Stimulated activated naive CD8-positive, alpha-beta T cell treated with anti-CD3 and anti-CD28 coated beads, Interleukin-15, Interleukin-2, amounts not matched to agents 100 ng/mL and 50 ng/mL, for 24 hours (primary cell): ENCODE measurements around the gene ELFN2.
"Not testable (repeated sequence)": the region's sequence is repeated elsewhere in the genome, so short reads cannot be mapped to it uniquely, and the experiment has no call there.

Experiments used
- H3K27ac Mint-ChIP-seq: one replicate; pipeline ENCODE4 v1.8.0; 2021; ENCODE audit warnings: mild to moderate bottlenecking, mixed read lengths
- H3K27me3 Mint-ChIP-seq: one replicate; pipeline ENCODE4 v1.8.0; 2021; ENCODE audit warnings: mixed read lengths
- H3K36me3 Mint-ChIP-seq: one replicate; pipeline ENCODE4 v1.8.0; 2021; ENCODE audit warnings: low read depth, mixed read lengths
- H3K4me1 Mint-ChIP-seq: one replicate; pipeline ENCODE4 v1.8.0; 2021; ENCODE audit warnings: low read depth, mixed read lengths
- H3K4me3 Mint-ChIP-seq: one replicate; pipeline ENCODE4 v1.8.0; 2021; ENCODE audit warnings: mild to moderate bottlenecking, mixed read lengths
- H3K9me3 Mint-ChIP-seq: one replicate; pipeline ENCODE4 v1.8.0; 2021; ENCODE audit warnings: mixed read lengths

Gene ELFN2

DNA sequence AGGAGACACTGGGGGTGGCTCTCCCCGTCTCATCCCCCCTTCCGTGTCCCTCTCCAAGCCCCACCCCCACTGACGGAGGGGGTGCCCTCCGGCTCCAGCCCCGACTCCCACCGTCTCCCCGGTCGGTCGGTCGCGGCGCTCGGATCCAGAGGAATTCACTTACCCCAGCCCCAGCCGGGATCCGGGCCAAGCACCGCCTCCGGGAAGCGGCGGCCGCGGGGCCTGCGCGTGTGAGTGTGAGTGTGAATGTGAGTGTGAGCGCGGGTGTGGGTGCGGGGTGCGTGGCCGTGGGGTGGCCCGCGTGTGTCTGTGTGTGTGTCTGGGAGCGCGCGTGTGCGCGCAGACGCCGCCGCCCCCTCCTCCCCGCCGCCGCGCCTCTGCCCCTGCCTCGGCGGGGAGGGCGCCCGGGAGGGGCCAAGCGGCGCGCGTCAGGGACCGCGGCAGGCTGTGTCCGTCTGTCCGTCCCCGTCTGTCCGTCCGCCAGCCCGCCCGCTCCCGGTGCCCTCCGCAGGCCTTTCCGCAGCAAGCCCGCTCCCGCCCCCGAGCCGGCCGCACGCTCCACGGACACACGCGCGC, at the start of gene ELFN2:
Gene ELFN2, minus strand, starts transcription at position 345 of the 576 bp plus-strand sequence. CDS start 51,945 bp downstream, outside the sequence.
- H3K4me3 Mint-ChIP-seq = peak within 1 kb of the TSS; percentile 45
- H3K27me3 Mint-ChIP-seq = peaks cover 48% of the 10 kb centered on the region
- no peak within 1 kb of the TSS for H3K27ac Mint-ChIP-seq
- H3K9me3 Mint-ChIP-seq = no peaks in the 10 kb centered on the region
- H3K4me1 Mint-ChIP-seq = peaks cover 29% of the 10 kb centered on the region
- H3K36me3 Mint-ChIP-seq = no peaks in the 10 kb centered on the region

- no peaks in the 10 kb centered on the region for H3K9me3 Mint-ChIP-seq
- no peaks in the 10 kb centered on the region for H3K27me3 Mint-ChIP-seq
- peaks cover 52% of the 10 kb centered on the region for H3K36me3 Mint-ChIP-seq
- H3K27ac Mint-ChIP-seq = no peak overlapping the region
- peaks cover 8% of the 10 kb centered on the region for H3K4me1 Mint-ChIP-seq
- no peak overlapping the region for H3K4me3 Mint-ChIP-seq
These were observed 49.4 kb upstream of the ELFN2 start for GRCh38 chr22:37476389-37477329.

DNA sequence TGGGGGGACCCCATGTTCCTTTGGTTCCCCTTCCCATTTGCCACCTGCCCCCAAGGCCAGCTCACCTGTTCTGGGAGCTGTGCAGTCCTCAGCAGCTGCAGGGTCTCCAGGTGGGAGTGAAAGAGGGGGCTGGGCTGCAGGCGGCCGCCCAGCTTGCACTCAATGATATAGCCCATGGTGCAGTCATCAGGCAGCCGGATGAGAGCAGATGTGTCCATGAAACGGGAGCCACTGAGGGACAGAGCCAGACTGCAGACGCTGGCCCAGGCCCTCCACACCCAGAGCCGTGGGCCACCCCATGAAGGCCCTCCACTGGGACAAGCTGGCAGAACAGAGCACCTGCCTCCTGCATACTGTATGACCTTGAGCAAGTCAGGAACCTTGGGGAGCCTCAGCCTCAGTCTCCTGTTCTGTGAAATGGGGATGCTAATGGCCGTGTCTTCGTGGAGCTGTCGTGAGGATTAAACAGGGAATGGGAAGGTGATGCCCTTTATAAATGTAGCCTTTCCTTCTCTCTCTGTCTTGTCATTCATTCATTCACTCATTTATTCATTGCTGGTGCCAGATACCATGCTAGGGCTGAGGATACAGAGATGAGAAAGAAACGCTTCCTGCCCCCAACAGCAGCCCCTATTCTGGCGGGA, 47.3 kb upstream of the ELFN2 start:
- no peak overlapping the region for H3K4me3 Mint-ChIP-seq
- H3K27ac Mint-ChIP-seq = no peak overlapping the region
- peaks cover 57% of the 10 kb centered on the region for H3K36me3 Mint-ChIP-seq
- no peaks in the 10 kb centered on the region for H3K9me3 Mint-ChIP-seq
- H3K4me1 Mint-ChIP-seq = no peaks in the 10 kb centered on the region
- no peaks in the 10 kb centered on the region for H3K27me3 Mint-ChIP-seq

DNA sequence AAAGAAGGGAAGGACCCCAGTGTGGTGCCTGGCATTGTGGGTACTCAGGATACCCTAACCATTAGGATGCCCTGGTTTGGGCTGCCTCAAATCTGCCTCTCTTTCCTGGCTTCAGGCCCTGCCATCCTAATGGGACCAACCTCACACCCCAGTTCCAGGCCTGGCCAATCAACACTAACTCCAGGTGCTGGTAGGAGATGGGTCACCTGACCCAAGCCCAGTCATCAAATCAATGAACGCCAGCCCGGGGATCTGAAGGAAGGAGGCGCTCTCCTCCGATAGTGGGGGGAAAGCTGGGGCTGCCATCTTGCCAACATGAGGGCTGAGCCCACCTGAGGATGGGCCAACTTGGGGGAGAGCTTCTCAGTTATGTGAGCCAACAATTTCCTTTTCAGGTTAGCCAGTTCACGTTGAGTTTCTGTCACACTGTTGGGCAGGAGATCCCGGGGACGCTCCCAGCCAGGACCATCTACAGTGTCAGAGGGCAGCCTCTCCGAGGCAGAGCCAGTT, 46.2 kb upstream of the ELFN2 start:
- Mint-ChIP-seq H3K36me3 (peaks cover 53% of the 10 kb centered on the region), H3K27me3 (no peaks in the 10 kb centered on the region), H3K27ac (no peak overlapping the region), H3K4me3 (no peak overlapping the region), H3K4me1 (no peaks in the 10 kb centered on the region), H3K9me3 (no peaks in the 10 kb centered on the region)

GRCh38 chr22:37472418-37473006, 45.2 kb upstream of the ELFN2 start:
- H3K27ac Mint-ChIP-seq = peak overlapping the region; percentile 21
- H3K27me3 Mint-ChIP-seq = no peaks in the 10 kb centered on the region
- no peak overlapping the region for H3K4me3 Mint-ChIP-seq
- no peaks in the 10 kb centered on the region for H3K9me3 Mint-ChIP-seq
- no peaks in the 10 kb centered on the region for H3K4me1 Mint-ChIP-seq
- peaks cover 59% of the 10 kb centered on the region for H3K36me3 Mint-ChIP-seq

DNA sequence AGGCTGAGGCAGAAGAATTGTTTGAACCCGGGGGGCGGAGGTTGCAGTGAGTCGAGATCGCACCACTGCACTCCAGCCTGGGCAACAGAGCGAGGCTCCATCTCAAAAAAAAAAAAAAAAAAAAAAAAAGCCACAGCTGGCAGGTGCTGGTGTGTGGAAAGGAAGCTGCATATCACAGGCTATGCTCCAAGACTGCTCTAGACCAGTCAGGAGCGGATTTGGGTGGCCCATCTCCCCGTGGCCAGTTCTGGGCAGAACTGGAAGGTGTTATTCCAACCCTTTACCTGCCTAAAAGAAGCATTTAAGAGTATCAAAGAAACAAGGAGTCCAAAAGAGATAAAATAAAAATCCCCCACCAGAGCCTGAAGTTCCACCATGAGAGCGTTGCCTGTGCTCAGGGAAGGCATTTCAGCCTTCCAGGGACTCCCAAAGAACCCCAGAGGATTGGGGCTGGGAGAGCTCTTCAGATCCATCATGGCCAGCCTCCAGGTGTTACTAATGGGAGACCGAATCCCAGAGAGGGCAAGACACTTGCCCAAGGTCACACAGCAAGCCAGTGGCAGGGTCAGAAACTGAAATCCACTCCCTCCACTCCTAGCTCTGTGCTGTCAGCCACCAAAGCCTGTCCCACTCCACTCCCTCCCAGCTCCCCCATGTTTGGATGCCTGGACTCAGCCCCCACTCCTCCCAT, 44.6 kb upstream of the ELFN2 start:
- H3K4me1 Mint-ChIP-seq = no peaks in the 10 kb centered on the region
- no peak overlapping the region for H3K27ac Mint-ChIP-seq
- H3K27me3 Mint-ChIP-seq = no peaks in the 10 kb centered on the region
- no peak overlapping the region for H3K4me3 Mint-ChIP-seq
- H3K36me3 Mint-ChIP-seq = peaks cover 52% of the 10 kb centered on the region
- no peaks in the 10 kb centered on the region for H3K9me3 Mint-ChIP-seq

- Mint-ChIP-seq H3K27ac (no peak overlapping the region), H3K27me3 (no peaks in the 10 kb centered on the region), H3K36me3 (peaks cover 55% of the 10 kb centered on the region), H3K4me1 (peaks cover 2% of the 10 kb centered on the region), H3K4me3 (no peak overlapping the region), H3K9me3 (no peaks in the 10 kb centered on the region)
These were observed 42.8 kb upstream of the ELFN2 start for GRCh38 chr22:37470087-37470445.

DNA sequence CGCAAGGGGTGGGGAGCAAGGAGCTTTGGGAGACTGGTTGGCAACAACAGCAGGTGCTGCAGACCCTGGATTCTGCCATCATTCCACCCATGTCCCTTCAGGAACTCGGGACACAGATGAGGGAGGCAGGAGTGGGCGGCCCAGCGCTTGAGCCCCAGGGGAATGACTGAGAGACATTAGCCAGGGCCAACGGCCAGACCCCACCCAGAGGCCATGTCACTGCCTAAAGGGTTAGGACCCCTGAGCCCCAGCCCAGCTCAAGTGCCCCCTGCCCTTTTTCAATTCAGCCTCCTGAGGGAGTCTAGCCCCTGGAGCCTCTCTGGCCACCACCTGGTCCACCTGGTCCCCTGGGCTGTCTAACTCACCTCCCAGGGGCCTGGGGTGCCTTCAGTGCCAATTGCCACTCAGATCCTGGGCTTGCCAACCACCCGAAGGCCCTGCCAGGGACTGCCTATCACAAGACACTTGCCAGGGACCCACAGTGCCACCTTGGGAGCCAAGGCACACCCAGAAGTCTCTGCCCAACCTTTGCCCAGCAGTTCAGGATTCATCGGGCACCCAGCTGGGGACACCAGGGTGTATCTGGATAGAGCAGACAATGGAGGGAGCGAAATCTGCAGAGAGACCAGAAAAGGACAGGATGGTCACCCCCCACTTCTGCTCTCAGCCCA, 42.3 kb upstream of the ELFN2 start:
- peaks cover 51% of the 10 kb centered on the region for H3K36me3 Mint-ChIP-seq
- no peaks in the 10 kb centered on the region for H3K9me3 Mint-ChIP-seq
- H3K27me3 Mint-ChIP-seq = no peaks in the 10 kb centered on the region
- no peak overlapping the region for H3K4me3 Mint-ChIP-seq
- H3K27ac Mint-ChIP-seq = no peak overlapping the region
- peaks cover 4% of the 10 kb centered on the region for H3K4me1 Mint-ChIP-seq

DNA sequence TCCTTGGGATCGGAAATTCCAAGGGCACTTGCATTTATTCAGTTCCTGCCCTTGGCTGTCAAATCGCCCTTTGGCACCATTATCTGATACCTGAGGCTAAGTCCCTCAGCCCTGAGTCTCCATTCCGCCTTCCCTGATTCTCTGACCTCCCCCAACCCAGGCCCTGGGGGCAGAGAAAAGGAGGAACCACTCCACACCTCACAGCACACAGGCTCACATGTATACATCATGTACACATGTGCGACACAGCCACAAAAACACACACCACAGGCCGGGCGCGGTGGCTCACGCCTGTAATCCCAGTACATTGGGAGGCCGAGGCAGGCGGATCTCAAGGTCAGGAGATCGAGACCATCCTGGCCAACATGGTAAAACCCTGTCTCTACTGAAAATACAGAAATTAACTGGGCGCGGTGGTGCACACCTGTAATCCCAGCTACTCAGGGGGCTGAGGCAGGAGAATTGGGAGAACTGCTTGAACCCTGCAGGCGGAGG, 41.0 kb upstream of the ELFN2 start:
- not testable (repeated sequence) for H3K27ac Mint-ChIP-seq

DNA sequence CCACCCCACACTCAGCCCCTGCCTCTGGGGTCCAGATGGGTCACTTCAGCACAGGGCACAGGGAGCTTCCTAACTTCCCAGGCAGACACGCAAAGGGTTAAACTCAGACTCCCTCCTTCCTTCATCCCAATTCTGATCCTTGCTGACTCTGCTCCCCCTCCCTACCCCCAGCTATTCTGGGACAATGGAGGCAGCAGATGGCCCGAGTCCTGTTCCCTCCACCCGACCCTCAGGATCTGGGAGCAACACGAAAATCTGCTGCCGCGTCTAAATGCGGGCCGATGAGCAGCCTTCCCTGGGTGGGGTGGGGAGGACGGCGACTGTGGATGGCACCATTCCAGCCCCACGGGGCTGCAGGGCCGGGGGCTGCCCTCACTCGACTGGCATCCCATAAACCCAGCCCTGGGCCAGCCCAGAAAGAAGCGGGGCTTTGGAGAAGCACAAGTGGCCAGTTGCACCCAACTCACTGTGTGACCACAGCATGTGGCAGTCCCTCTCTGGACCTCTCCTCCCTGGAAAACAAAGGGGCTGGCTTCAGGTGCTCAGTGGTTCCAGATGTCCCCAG, 40.2 kb upstream of the ELFN2 start:
- Mint-ChIP-seq H3K9me3 (no peaks in the 10 kb centered on the region), H3K27ac (no peak overlapping the region), H3K36me3 (peaks cover 44% of the 10 kb centered on the region), H3K27me3 (no peaks in the 10 kb centered on the region), H3K4me3 (no peak overlapping the region), H3K4me1 (peaks cover 6% of the 10 kb centered on the region)

More for the DNA sequence above, 41.0 kb upstream of the ELFN2 start:
- H3K4me1 Mint-ChIP-seq, H3K9me3 Mint-ChIP-seq, H3K4me3 Mint-ChIP-seq, H3K27me3 Mint-ChIP-seq: not testable (repeated sequence)
- H3K36me3 Mint-ChIP-seq = peaks cover 50% of the 10 kb centered on the region

DNA sequence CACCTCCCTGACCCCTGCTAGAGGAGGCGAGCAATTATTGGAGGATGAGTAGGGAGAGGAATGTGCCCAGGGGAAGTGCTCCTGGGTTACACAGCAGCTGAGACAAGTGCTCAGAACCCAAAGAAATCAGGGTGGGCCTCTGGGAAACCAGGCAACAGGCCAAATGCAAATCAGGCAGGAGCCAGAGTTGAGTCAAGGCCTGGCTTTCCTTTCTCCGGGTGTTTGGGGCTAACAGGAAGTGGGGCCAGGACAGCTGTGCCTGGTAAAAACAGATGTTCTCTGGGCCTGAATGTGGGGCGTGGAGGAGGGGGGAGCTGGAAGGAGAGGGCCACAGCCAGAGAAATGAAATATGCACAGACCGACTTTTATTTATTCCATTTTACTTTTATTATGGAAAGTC, 36.9 kb upstream of the ELFN2 start:
- H3K4me1 Mint-ChIP-seq = peaks cover 6% of the 10 kb centered on the region
- H3K4me3 Mint-ChIP-seq = no peak overlapping the region
- no peaks in the 10 kb centered on the region for H3K27me3 Mint-ChIP-seq
- H3K9me3 Mint-ChIP-seq = no peaks in the 10 kb centered on the region
- peaks cover 38% of the 10 kb centered on the region for H3K36me3 Mint-ChIP-seq
- no peak overlapping the region for H3K27ac Mint-ChIP-seq

GRCh38 chr22:37462983-37463382, 35.7 kb upstream of the ELFN2 start:
- peaks cover 37% of the 10 kb centered on the region for H3K36me3 Mint-ChIP-seq
- no peaks in the 10 kb centered on the region for H3K27me3 Mint-ChIP-seq
- H3K27ac Mint-ChIP-seq = no peak overlapping the region
- H3K4me1 Mint-ChIP-seq = peaks cover 6% of the 10 kb centered on the region
- no peak overlapping the region for H3K4me3 Mint-ChIP-seq
- H3K9me3 Mint-ChIP-seq = no peaks in the 10 kb centered on the region

- Mint-ChIP-seq H3K27ac (no peak overlapping the region), H3K36me3 (peaks cover 34% of the 10 kb centered on the region), H3K27me3 (no peaks in the 10 kb centered on the region), H3K4me3 (no peak overlapping the region), H3K4me1 (peaks cover 6% of the 10 kb centered on the region), H3K9me3 (no peaks in the 10 kb centered on the region)
These were observed 35.2 kb upstream of the ELFN2 start for GRCh38 chr22:37462436-37462835.
